Measurements from ENCODE around the gene ARMH4. TPM values are rescaled to one million over a fixed set of nuclear protein-coding genes. Genes with fewer than 3 reads are reported as not detected.
A peak's percentile ranks its signal among the peaks of the same experiment; 100 is the strongest.

ARMH4 gene, protein sequence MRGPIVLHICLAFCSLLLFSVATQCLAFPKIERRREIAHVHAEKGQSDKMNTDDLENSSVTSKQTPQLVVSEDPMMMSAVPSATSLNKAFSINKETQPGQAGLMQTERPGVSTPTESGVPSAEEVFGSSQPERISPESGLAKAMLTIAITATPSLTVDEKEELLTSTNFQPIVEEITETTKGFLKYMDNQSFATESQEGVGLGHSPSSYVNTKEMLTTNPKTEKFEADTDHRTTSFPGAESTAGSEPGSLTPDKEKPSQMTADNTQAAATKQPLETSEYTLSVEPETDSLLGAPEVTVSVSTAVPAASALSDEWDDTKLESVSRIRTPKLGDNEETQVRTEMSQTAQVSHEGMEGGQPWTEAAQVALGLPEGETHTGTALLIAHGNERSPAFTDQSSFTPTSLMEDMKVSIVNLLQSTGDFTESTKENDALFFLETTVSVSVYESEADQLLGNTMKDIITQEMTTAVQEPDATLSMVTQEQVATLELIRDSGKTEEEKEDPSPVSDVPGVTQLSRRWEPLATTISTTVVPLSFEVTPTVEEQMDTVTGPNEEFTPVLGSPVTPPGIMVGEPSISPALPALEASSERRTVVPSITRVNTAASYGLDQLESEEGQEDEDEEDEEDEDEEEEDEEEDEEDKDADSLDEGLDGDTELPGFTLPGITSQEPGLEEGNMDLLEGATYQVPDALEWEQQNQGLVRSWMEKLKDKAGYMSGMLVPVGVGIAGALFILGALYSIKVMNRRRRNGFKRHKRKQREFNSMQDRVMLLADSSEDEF
- total RNA-seq (not detected), total RNA-seq (0 to 0.37 (median 0.06) reads per million in 29 experiments)
- total RNA-seq (2013), result 0.77 TPM

DNA sequence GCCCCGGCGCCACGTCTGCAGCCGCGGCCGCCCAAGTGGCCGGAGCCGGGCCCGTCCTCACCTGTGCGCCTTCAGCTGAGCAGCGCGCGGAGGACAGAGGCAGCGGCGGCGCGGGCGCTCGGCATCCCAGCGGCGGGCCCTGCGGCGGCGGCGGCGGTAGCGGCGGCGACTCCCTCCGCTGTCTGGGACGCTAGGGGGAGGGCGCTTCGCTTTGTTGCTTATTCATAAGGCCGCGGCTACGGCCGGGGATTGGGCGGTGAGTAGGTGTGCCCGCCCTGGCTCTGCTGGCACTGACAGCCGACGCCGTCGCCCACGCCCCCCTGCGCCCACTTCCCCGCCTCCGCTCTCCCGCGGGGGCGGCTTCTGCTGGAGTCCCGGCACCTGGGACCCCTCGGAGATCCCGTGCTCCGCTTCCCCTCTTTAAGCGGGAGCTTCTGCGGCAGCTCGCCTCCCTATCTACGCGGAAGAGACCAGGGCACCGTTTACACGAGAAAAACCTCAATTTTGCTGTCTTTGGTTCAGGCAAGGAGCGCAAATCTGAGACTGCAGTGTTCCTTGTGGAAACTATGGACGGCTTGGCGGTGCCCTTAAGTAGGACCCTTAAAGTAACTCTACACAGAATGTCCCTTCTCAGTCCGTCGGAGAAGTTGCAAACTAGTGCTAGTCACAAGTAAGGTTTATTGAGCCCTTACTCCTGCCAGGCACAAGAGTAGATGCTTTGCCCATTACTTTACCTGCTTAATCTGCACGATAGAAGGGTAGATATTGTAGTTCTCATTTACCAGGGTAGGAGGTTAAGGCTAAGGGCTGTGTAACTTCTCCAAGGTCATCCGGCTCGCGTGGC is at the start of gene ARMH4:
ARMH4 (minus strand) TSS at position 200 of the 844 bp plus-strand sequence. CDS start 12,855 bp downstream, outside the sequence.
- no peaks in the 10 kb centered on the region for H3K36me3 Mint-ChIP-seq
- CTCF ChIA-PET, result no interaction called here
- H3K9me3 ChIP-seq, result no peaks in the 10 kb centered on the region
- POLR2A ChIA-PET, result interaction anchor here in 1 of 2 donors (0.6 kb wide), 1 partner anchor 29 kb away, joined by 3 read pairs; no protein-coding TSS in a partner anchor
- no peaks in the 10 kb centered on the region for H3K36me3 ChIP-seq (ENCODE audit: control insufficient read depth in 2 of 2, extremely low read depth in 1 of 2, insufficient read depth in 1 of 2, low read length in 1 of 2)
- H3K27me3 ChIP-seq (replicated peaks in 1 of 2; ENCODE audit: control insufficient read depth in 2 of 2, extremely low read depth in 1 of 2, insufficient read depth in 2 of 2, low read length in 1 of 2), result peaks cover 16 to 37% of the 10 kb centered on the region in 2 experiments
- DNase-seq (peak; percentile 10 to 72 (median 48)), ATAC-seq (replicated peaks in 1 of 4) (peak; percentile 95 to 99 (median 96))
- under 1% methylated on average over 55 of the region's 70 CpGs for WGBS (ENCODE audit: insufficient coverage)
- no peak within 1 kb of the TSS for H3K27ac ChIP-seq (ENCODE audit: low read length)
- H3K4me3 Mint-ChIP-seq, result peak within 1 kb of the TSS; percentile 75 to 80 (median 76)
- peak within 1 kb of the TSS; percentile 52 to 85 for H3K4me3 ChIP-seq (ENCODE audit: control insufficient read depth in 1 of 2, extremely low read depth in 1 of 2, low read length in 1 of 2)
- peaks cover 16 to 19% (median 18%) of the 10 kb centered on the region in 3 donors for H3K4me1 Mint-ChIP-seq
- H3K27ac Mint-ChIP-seq, result no peak within 1 kb of the TSS
- peaks cover 0 to 15% of the 10 kb centered on the region in 2 experiments for H3K4me1 ChIP-seq (ENCODE audit: control insufficient read depth in 1 of 2, extremely low read depth in 1 of 2, insufficient read depth in 2 of 2, low read length in 2 of 2)
- H3K27me3 Mint-ChIP-seq, result peaks cover 43 to 67% of the 10 kb centered on the region in 2 donors
- no peaks in the 10 kb centered on the region for H3K9me3 Mint-ChIP-seq

DNA sequence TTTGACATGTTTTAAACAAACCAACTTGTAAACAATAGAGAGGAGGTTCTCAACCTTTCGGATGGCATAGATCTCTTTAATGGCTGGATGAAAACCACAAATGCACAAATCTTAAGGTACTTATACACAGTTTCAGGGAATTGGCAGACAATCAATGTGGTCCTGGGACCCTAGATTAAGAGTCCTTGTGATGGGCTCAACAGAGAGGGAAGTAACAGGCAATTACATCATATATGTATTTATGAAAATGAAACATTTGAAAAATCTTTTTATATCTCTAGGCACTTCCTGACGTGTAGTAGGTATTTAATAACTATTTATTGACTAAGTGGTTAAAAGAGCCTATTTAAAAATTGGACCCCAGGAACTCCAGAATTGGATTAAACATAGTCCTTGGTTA is 48.8 kb upstream of the ARMH4 start:
- H3K36me3 ChIP-seq (ENCODE audit: control insufficient read depth in 2 of 2, extremely low read depth in 1 of 2, insufficient read depth in 1 of 2, low read length in 1 of 2), result peaks cover 0 to 2% of the 10 kb centered on the region in 2 donors

GRCh38 chr14:58200480-58200841 is 48.4 kb upstream of the ARMH4 start:
- Histone ChIP-seq H3K9me3 (no peaks in the 10 kb centered on the region), H3K36me3 (ENCODE audit: control insufficient read depth in 2 of 2, extremely low read depth in 1 of 2, insufficient read depth in 1 of 2, low read length in 1 of 2) (peaks cover 0 to 2% of the 10 kb centered on the region in 2 donors), H3K4me1 (ENCODE audit: control insufficient read depth in 1 of 2, extremely low read depth in 1 of 2, insufficient read depth in 2 of 2, low read length in 2 of 2) (peaks cover 6 to 21% of the 10 kb centered on the region in 2 experiments), H3K27me3 (replicated peaks in 1 of 2; ENCODE audit: control insufficient read depth in 2 of 2, extremely low read depth in 1 of 2, insufficient read depth in 2 of 2, low read length in 1 of 2) (no peaks in the 10 kb centered on the region), H3K4me3 (ENCODE audit: control insufficient read depth in 1 of 2, extremely low read depth in 1 of 2, low read length in 1 of 2) (peak overlapping the region; percentile 84 to 95), H3K27ac (ENCODE audit: low read length) (peak overlapping the region; percentile 82)
- POLR2A ChIA-PET, result interaction anchor here in 1 of 2 donors (2.2 kb wide), 1 partner anchor 44 kb away, joined by 8 read pairs; the partner anchor contains the start of gene PSMA3
- peak; percentile 2 to 15 (median 8) for ATAC-seq (replicated peaks in 1 of 4)
- peaks cover 8% of the 10 kb centered on the region for H3K36me3 Mint-ChIP-seq
- 0% methylated on average over 7 of the region's 11 CpGs for WGBS (ENCODE audit: insufficient coverage)
- no peaks in the 10 kb centered on the region for H3K27me3 Mint-ChIP-seq
- DNase-seq, result no peak
- no peaks in the 10 kb centered on the region for H3K9me3 Mint-ChIP-seq
- peak overlapping the region; percentile 94 to 96 (median 94) for H3K4me3 Mint-ChIP-seq
- CTCF ChIA-PET, result interaction anchor here in 1 of 2 donors (0.8 to 1.5 kb wide), 3 partner anchors 39 to 227 kb away, joined by 3 to 4 read pairs (median 3); partner anchors contain the start of genes KIAA0586 and TIMM9
- peaks cover 38 to 53% (median 43%) of the 10 kb centered on the region in 3 donors for H3K4me1 Mint-ChIP-seq
- H3K27ac Mint-ChIP-seq, result peak overlapping the region; percentile 95 to 96

More for the DNA sequence above, 48.8 kb upstream of the ARMH4 start:
- no peaks in the 10 kb centered on the region for H3K9me3 Mint-ChIP-seq
- ChIA-PET CTCF (interaction anchor here in 1 of 2 donors (1.2 kb wide), 1 partner anchor 46 kb away, joined by 4 read pairs; no protein-coding TSS in a partner anchor), POLR2A (interaction anchor here in 1 of 2 donors (2.2 kb wide), 1 partner anchor 44 kb away, joined by 8 read pairs; the partner anchor contains the start of gene PSMA3)
- DNase-seq (no peak), ATAC-seq (replicated peaks in 1 of 4) (no peak)
- peaks cover 38 to 52% (median 44%) of the 10 kb centered on the region in 3 donors for H3K4me1 Mint-ChIP-seq
- H3K27me3 ChIP-seq (replicated peaks in 1 of 2; ENCODE audit: control insufficient read depth in 2 of 2, extremely low read depth in 1 of 2, insufficient read depth in 2 of 2, low read length in 1 of 2), result no peaks in the 10 kb centered on the region
- peak overlapping the region; percentile 84 to 95 for H3K4me3 ChIP-seq (ENCODE audit: control insufficient read depth in 1 of 2, extremely low read depth in 1 of 2, low read length in 1 of 2)
- peaks cover 6 to 21% of the 10 kb centered on the region in 2 experiments for H3K4me1 ChIP-seq (ENCODE audit: control insufficient read depth in 1 of 2, extremely low read depth in 1 of 2, insufficient read depth in 2 of 2, low read length in 2 of 2)
- no peaks in the 10 kb centered on the region for H3K27me3 Mint-ChIP-seq
- peak overlapping the region; percentile 94 to 96 (median 94) for H3K4me3 Mint-ChIP-seq
- peaks cover 8% of the 10 kb centered on the region for H3K36me3 Mint-ChIP-seq
- WGBS (ENCODE audit: insufficient coverage), result no CpG with 5 or more reads among the region's 2 CpGs
- H3K27ac ChIP-seq (ENCODE audit: low read length), result peak overlapping the region; percentile 82
- peak overlapping the region; percentile 95 to 96 for H3K27ac Mint-ChIP-seq
- H3K9me3 ChIP-seq, result no peaks in the 10 kb centered on the region

- no peaks in the 10 kb centered on the region for H3K9me3 ChIP-seq
- Mint-ChIP-seq H3K9me3 (no peaks in the 10 kb centered on the region), H3K27ac (peak within 1 kb of the TSS; percentile 96), H3K4me3 (peak within 1 kb of the TSS; percentile 94 to 96 (median 96)), H3K27me3 (no peaks in the 10 kb centered on the region), H3K4me1 (peaks cover 38 to 53% (median 43%) of the 10 kb centered on the region in 3 donors), H3K36me3 (peaks cover 8% of the 10 kb centered on the region)
- H3K27me3 ChIP-seq (replicated peaks in 1 of 2; ENCODE audit: control insufficient read depth in 2 of 2, extremely low read depth in 1 of 2, insufficient read depth in 2 of 2, low read length in 1 of 2), result no peaks in the 10 kb centered on the region
- peak; percentile 60 to 92 (median 77) for DNase-seq
- peak; percentile 90 to 93 (median 91) for ATAC-seq (replicated peaks in 1 of 4)
- POLR2A ChIA-PET, result interaction anchor here (0.6 to 2.2 kb wide), 5 partner anchors 41 to 227 kb away, joined by 3 to 8 read pairs (median 3); partner anchors contain the start of genes ARID4A (in 1 of the 2), KIAA0586 (in 1 of the 2), PSMA3 (in 1 of the 2) and TIMM9 (in 1 of the 2)
- H3K27ac ChIP-seq (ENCODE audit: low read length), result peak within 1 kb of the TSS; percentile 82
- WGBS (ENCODE audit: insufficient coverage), result under 1% methylated on average over 63 of the region's 78 CpGs
- peaks cover 6 to 21% of the 10 kb centered on the region in 2 experiments for H3K4me1 ChIP-seq (ENCODE audit: control insufficient read depth in 1 of 2, extremely low read depth in 1 of 2, insufficient read depth in 2 of 2, low read length in 2 of 2)
- H3K4me3 ChIP-seq (ENCODE audit: control insufficient read depth in 1 of 2, extremely low read depth in 1 of 2, low read length in 1 of 2), result peak within 1 kb of the TSS; percentile 84 to 95
- peaks cover 0 to 2% of the 10 kb centered on the region in 2 donors for H3K36me3 ChIP-seq (ENCODE audit: control insufficient read depth in 2 of 2, extremely low read depth in 1 of 2, insufficient read depth in 1 of 2, low read length in 1 of 2)
- CTCF ChIA-PET, result interaction anchor here (0.6 to 1.5 kb wide), 5 partner anchors 32 to 1991 kb away, joined by 3 to 4 read pairs (median 3); partner anchors contain the start of genes KIAA0586 (in 1 of the 2) and TIMM9 (in 1 of the 2)
These were observed 47.9 kb upstream of the ARMH4 start, which contains the start of gene ACTR10 for GRCh38 chr14:58199726-58200479. Gene ACTR10, plus strand, starts transcription at chr14:58200149. Its CDS starts 69 bp downstream, at chr14:58200218.

GRCh38 chr14:58198086-58198485 is 46.1 kb upstream of the ARMH4 start:
- ATAC-seq (replicated peaks in 1 of 4) (no peak), DNase-seq (peak in 2 of 35 experiments; percentile 1 to 57)
- peak overlapping the region; percentile 56 to 94 for H3K27ac Mint-ChIP-seq
- CTCF ChIA-PET, result interaction anchor here in 1 of 2 donors (0.6 kb wide), 1 partner anchor 202 kb away, joined by 5 read pairs; no protein-coding TSS in a partner anchor
- Histone ChIP-seq H3K9me3 (no peaks in the 10 kb centered on the region), H3K4me1 (ENCODE audit: control insufficient read depth in 1 of 2, extremely low read depth in 1 of 2, insufficient read depth in 2 of 2, low read length in 2 of 2) (peaks cover 6 to 21% of the 10 kb centered on the region in 2 experiments), H3K4me3 (ENCODE audit: control insufficient read depth in 1 of 2, extremely low read depth in 1 of 2, low read length in 1 of 2) (no peak overlapping the region), H3K36me3 (ENCODE audit: control insufficient read depth in 2 of 2, extremely low read depth in 1 of 2, insufficient read depth in 1 of 2, low read length in 1 of 2) (no peaks in the 10 kb centered on the region), H3K27ac (ENCODE audit: low read length) (peak overlapping the region; percentile 36), H3K27me3 (replicated peaks in 1 of 2; ENCODE audit: control insufficient read depth in 2 of 2, extremely low read depth in 1 of 2, insufficient read depth in 2 of 2, low read length in 1 of 2) (no peaks in the 10 kb centered on the region)
- peaks cover 0 to 4% of the 10 kb centered on the region in 2 donors for H3K27me3 Mint-ChIP-seq
- H3K4me1 Mint-ChIP-seq, result peaks cover 38 to 47% (median 41%) of the 10 kb centered on the region in 3 donors
- no peaks in the 10 kb centered on the region for H3K9me3 Mint-ChIP-seq
- WGBS (ENCODE audit: insufficient coverage), result no CpG with 5 or more reads among the region's 5 CpGs
- no peaks in the 10 kb centered on the region for H3K36me3 Mint-ChIP-seq
- peak overlapping the region in 2 of 3 donors; percentile 10 to 96 for H3K4me3 Mint-ChIP-seq
- POLR2A ChIA-PET, result interaction anchor here (0.6 to 1.1 kb wide), 4 partner anchors 10 to 903 kb away, joined by 4 to 6 read pairs (median 4); no protein-coding TSS in a partner anchor

Measured in T-cell (primary cell).